Right lobe of liver (tissue), 6 donors: Measurements from ENCODE around the gene EMX2. TPM values are rescaled to one million over a fixed set of nuclear protein-coding genes. Genes with fewer than 3 reads are reported as not detected.
"Not testable (repeated sequence)": the region's sequence is repeated elsewhere in the genome, so short reads cannot be mapped to it uniquely, and the experiment has no call there.

ENCODE experiments used
- ATAC-seq, 4 donors: fragments of 200-7000 bp; cut with Tn5 transposase; one replicate each; pipeline ENCODE4 v1.9.1; 2020; ENCODE audit warnings: mild to moderate bottlenecking in 4 of 4, moderate library complexity in 4 of 4
- DNase-seq, 3 donors: peaks; one replicate each; pipeline ENCODE4 v3.0.0-alpha.2; 2020
- H3K27ac ChIP-seq, 3 donors: fragments of 200-600 bp; one replicate each; pipeline ENCODE4 v1.8.0; 2022
- H3K27me3 ChIP-seq, 2 donors: fragments of 200-600 bp; one replicate each; pipeline ENCODE4 v1.8.0; 2022
- H3K36me3 ChIP-seq, 4 donors: fragments of 200-600 bp; sonication (generic) in 1 of 4; one replicate each; pipeline versions ENCODE4 v1.5.1 to v1.8.0; 2017 to 2022; ENCODE audit warnings: control low read depth in 1 of 4
- H3K4me1 ChIP-seq, 4 donors: fragments of 200-600 bp; sonication (generic) in 1 of 4; one replicate each; pipeline versions ENCODE4 v1.5.1 to v1.8.0; 2017 to 2022; ENCODE audit warnings: control low read depth in 1 of 4
- H3K4me3 ChIP-seq, 3 donors: fragments of 200-600 bp; one replicate each; pipeline ENCODE4 v1.8.0; 2022
- H3K9me3 ChIP-seq, 4 donors: fragments of 200-600 bp; sonication (generic) in 1 of 4; one replicate each; pipeline versions ENCODE4 v1.5.1 to v1.8.0; 2017 to 2022; ENCODE audit warnings: control low read depth in 1 of 4
- CTCF ChIP-seq, 4 donors: fragments of 200-600 bp in 3 of 4; fragments of 450-650 bp in 1 of 4; IDR thresholded peaks; one replicate each; pipeline versions ENCODE4 v1.5.1 to v1.8.0; 2016 to 2022; ENCODE audit warnings: antibody characterized with exemption in 4 of 4, mild to moderate bottlenecking in 2 of 4
- POLR2A ChIP-seq: fragments of 450-650 bp; IDR thresholded peaks from one replicate; pipeline ENCODE4 v1.6.1; 2017; ENCODE audit warnings: antibody characterized with exemption, mild to moderate bottlenecking
- WGBS: methylation state at CpG from one replicate; pipeline ENCODE4 v1.1.6; 2018; ENCODE audit warnings: low coverage, low lambda C conversion rate; ENCODE audit not compliant: insufficient coverage; ENCODE audit errors: missing lambda C conversion rate; 5-methylcytosine and 5-hydroxymethylcytosine counted together
- intact Hi-C, 2 donors: fragments of 100-400 bp; cut with DNase I; formaldehyde crosslinking; loops; one replicate each; pipeline versions ENCODE4 v1.11.2 to v1.14.1; 2022
- total RNA-seq, 6 experiments: library from RNA; depleted of rRNA in 2 of 6; stranded (reverse); fragments of >200 nt in 2 of 6; fragmentation: NEBNext Ultra II Directional in 3 of 6; extraction: Animal tissue kit (Norgen Biotek cat#: 25700) in 3 of 6; gene quantifications; one replicate each; pipeline versions ENCODE4 v1.1.0 to v1.2.4, GENCODE V29; 2016 to 2023
- donor health status: DM: no; HTN: yes; CAD: no.
- donor health status: DM: no; HTN: no; CAD: no.
- donor health status: DM: no; HTN: no; CAD: no.
- donor health status: DM: no; HTN: yes; CAD: no.
- donor health status: DM: no; HTN: yes; CAD: no.

Gene EMX2
- total RNA-seq, 6 experiments from 2014 or later = not detected

- intact Hi-C loops = no loop called here
- ATAC-seq = no peak
- 61% methylated on average over 16 of the region's 16 CpGs for WGBS
These were observed 39.0 kb upstream of the EMX2 start for GRCh38 chr10:117503244-117504205.

GRCh38 chr10:117504562-117504961 is 38.0 kb upstream of the EMX2 start:
- no peaks in the 10 kb centered on the region for H3K9me3 ChIP-seq
- intact Hi-C loops = no loop called here
- DNase-seq (no peak), ATAC-seq (no peak)
- H3K36me3 ChIP-seq = no peaks in the 10 kb centered on the region
- no peaks in the 10 kb centered on the region for H3K27me3 ChIP-seq
- H3K4me1 ChIP-seq = no peaks in the 10 kb centered on the region
- H3K27ac ChIP-seq = no peak overlapping the region
- TF ChIP-seq POLR2A (no peak), CTCF (IDR thresholded peaks at IDR 0.05) (no peak)
- WGBS = 92% methylated on average over 2 of the region's 8 CpGs
- no peak overlapping the region for H3K4me3 ChIP-seq

More at GRCh38 chr10:117503244-117504205, 39.0 kb upstream of the EMX2 start:
- Histone ChIP-seq H3K27me3 (no peaks in the 10 kb centered on the region), H3K9me3 (no peaks in the 10 kb centered on the region), H3K36me3 (no peaks in the 10 kb centered on the region), H3K27ac (no peak overlapping the region), H3K4me1 (no peaks in the 10 kb centered on the region), H3K4me3 (no peak overlapping the region)
- no peak for DNase-seq
- no peak for TF ChIP-seq CTCF (IDR thresholded peaks at IDR 0.05)
- no peak for TF ChIP-seq POLR2A

GRCh38 chr10:117507081-117507480 is 35.5 kb upstream of the EMX2 start:
- H3K9me3 ChIP-seq, ATAC-seq, H3K27me3 ChIP-seq, H3K36me3 ChIP-seq, H3K27ac ChIP-seq, DNase-seq, intact Hi-C loops, H3K4me3 ChIP-seq, H3K4me1 ChIP-seq: not testable (repeated sequence)
- 53% methylated on average over 3 of the region's 7 CpGs for WGBS

GRCh38 chr10:117509573-117509972 is 33.0 kb upstream of the EMX2 start:
- Histone ChIP-seq H3K4me3 (no peak overlapping the region), H3K36me3 (no peaks in the 10 kb centered on the region), H3K27me3 (no peaks in the 10 kb centered on the region), H3K27ac (no peak overlapping the region), H3K9me3 (no peaks in the 10 kb centered on the region), H3K4me1 (no peaks in the 10 kb centered on the region)
- TF ChIP-seq POLR2A (no peak), CTCF (IDR thresholded peaks at IDR 0.05) (no peak)
- no peak for DNase-seq
- no peak for ATAC-seq
- intact Hi-C loops = no loop called here
- 60% methylated on average over 2 of the region's 7 CpGs for WGBS

GRCh38 chr10:117511601-117512390 is 30.8 kb upstream of the EMX2 start:
- Histone ChIP-seq H3K4me3 (no peak overlapping the region), H3K4me1 (no peaks in the 10 kb centered on the region), H3K9me3 (no peaks in the 10 kb centered on the region), H3K27ac (no peak overlapping the region), H3K27me3 (no peaks in the 10 kb centered on the region), H3K36me3 (no peaks in the 10 kb centered on the region)
- intact Hi-C loops = no loop called here
- WGBS = 52% methylated on average over 6 of the region's 17 CpGs
- DNase-seq (no peak), ATAC-seq (peak in 1 of 4 donors; percentile 17)
- TF ChIP-seq CTCF (IDR thresholded peaks at IDR 0.05) = no peak
- no peak for TF ChIP-seq POLR2A
